Endothelial cell of umbilical vein (primary cell): Measurements from ENCODE around the gene MROH9. TPM values are rescaled to one million over a fixed set of nuclear protein-coding genes. Genes with fewer than 3 reads are reported as not detected.

ENCODE experiments used
- BruUV-seq: library from RNA; stranded (reverse); fragments of 400-500 nt; replicated peaks from 2 replicates; lab custom pipeline; 2021; lab: Mats Ljungman, UMichigan
- CTCF ChIA-PET: fragments of 300-600, 350-600 bp; sonication (Branson Sonifier 250); formaldehyde crosslinking; loops from one replicate; lab custom pipeline; 2021; ENCODE audit warnings: antibody characterized with exemption, inconsistent platforms; lab: Charles Lee
- POLR2A ChIA-PET: fragments of 300-600, 350-600 bp; sonication (Branson Sonifier 250); formaldehyde crosslinking; loops from one replicate; lab custom pipeline; 2021; ENCODE audit warnings: antibody characterized with exemption, inconsistent platforms; lab: Charles Lee
- DNase-seq: peaks from one replicate; pipeline ENCODE4 v3.0.0-alpha.2; 2011; ENCODE audit warnings: low read depth, low spot score
- FAIRE-seq: peaks from 2 replicates; lab custom pipeline; 2011; peaks lifted over from hg19 to GRCh38; lab: Jason Lieb, UNC
- H2AFZ ChIP-seq: 2 replicates; pipeline ENCODE4 v1.6.0; 2012; ENCODE audit warnings: low read depth, low read length, control low read depth, inconsistent platforms
- H3K27ac ChIP-seq: 2 replicates; pipeline ENCODE4 v1.5.1; 2011; ENCODE audit warnings: low read depth, mild to moderate bottlenecking, control low read depth, low read length, moderate library complexity; ENCODE audit not compliant: insufficient read depth
- H3K27me3 ChIP-seq, 2 experiments: 2 replicates each; pipeline versions ENCODE4 v1.6.0 to v1.6.1; 2011; ENCODE audit warnings: low read length in 2 of 2, mixed read lengths in 1 of 2; ENCODE audit not compliant: control insufficient read depth in 2 of 2, insufficient read depth in 2 of 2
- H3K36me3 ChIP-seq, 2 experiments: 2 replicates in 1 of 2; 3 replicates in 1 of 2; pipeline ENCODE4 v1.5.1; 2011; ENCODE audit warnings: low read length in 2 of 2, mild to moderate bottlenecking in 1 of 2, moderate library complexity in 1 of 2; ENCODE audit not compliant: control insufficient read depth in 2 of 2, insufficient read depth in 2 of 2; ENCODE audit errors: extremely low read depth in 1 of 2
- H3K4me1 ChIP-seq: 3 replicates; pipeline ENCODE4 v1.5.1; 2011; ENCODE audit warnings: mild to moderate bottlenecking, low read length; ENCODE audit not compliant: control insufficient read depth, insufficient read depth; ENCODE audit errors: extremely low read depth
- H3K4me2 ChIP-seq: 2 replicates; pipeline ENCODE4 v1.6.1; 2011; ENCODE audit warnings: low read length, control low read depth, mixed read lengths; ENCODE audit not compliant: insufficient read depth
- H3K4me3 ChIP-seq, 3 experiments: fragments of 200-600 bp in 1 of 3; sonication (generic), shearing (Covaris generic) in 1 of 3; replicated peaks in 1 of 3; 2 replicates each; pipeline ENCODE4 v1.5.1; 2011 to 2016; ENCODE audit warnings: control low read depth in 3 of 3, low read length in 3 of 3, mild to moderate bottlenecking in 2 of 3, inconsistent platforms in 1 of 3, low read depth in 1 of 3, moderate library complexity in 1 of 3; ENCODE audit not compliant: insufficient read depth in 1 of 3
- H3K79me2 ChIP-seq: 2 replicates; pipeline ENCODE4 v1.6.0; 2012; ENCODE audit warnings: low read length, inconsistent platforms; ENCODE audit not compliant: control insufficient read depth, insufficient read depth
- H3K9ac ChIP-seq: replicated peaks from 2 replicates; pipeline ENCODE3; 2011; ENCODE audit warnings: low read length, control low read depth; ENCODE audit not compliant: insufficient read depth; ENCODE audit errors: extremely low read depth
- H3K9me1 ChIP-seq: replicated peaks from 3 replicates; pipeline ENCODE4 v1.6.0; 2011; ENCODE audit warnings: mild to moderate bottlenecking, low read length; ENCODE audit not compliant: control insufficient read depth, insufficient read depth; ENCODE audit errors: extremely low read depth
- H3K9me3 ChIP-seq: replicated peaks from 2 replicates; pipeline ENCODE4 v1.5.1; 2012; ENCODE audit warnings: low read length, inconsistent platforms; ENCODE audit not compliant: control insufficient read depth, insufficient read depth
- H4K20me1 ChIP-seq: replicated peaks from 2 replicates; pipeline ENCODE3; 2011; ENCODE audit warnings: mild to moderate bottlenecking, low read length; ENCODE audit not compliant: control insufficient read depth, insufficient read depth; ENCODE audit errors: extremely low read depth
- EZH2 ChIP-seq: IDR thresholded peaks from 2 replicates; pipeline ENCODE4 v1.6.1; 2012; ENCODE audit warnings: borderline replicate concordance, low read depth, mild to moderate bottlenecking, moderate library complexity, low read length, inconsistent platforms; ENCODE audit not compliant: severe bottlenecking
- FOS ChIP-seq: IDR thresholded peaks from 2 replicates; pipeline ENCODE4 v1.6.1; 2011; ENCODE audit warnings: mild to moderate bottlenecking, low read length, moderate library complexity, borderline replicate concordance; ENCODE audit not compliant: insufficient read depth
- GATA2 ChIP-seq: IDR thresholded peaks from 2 replicates; pipeline ENCODE4 v1.7.0; 2011; ENCODE audit warnings: low read depth, mild to moderate bottlenecking, moderate library complexity, mixed read lengths, low read length; ENCODE audit not compliant: insufficient read length, insufficient read depth
- JUN ChIP-seq: IDR thresholded peaks from 2 replicates; pipeline ENCODE4 v1.6.1; 2011; ENCODE audit warnings: borderline replicate concordance, low read depth; ENCODE audit not compliant: insufficient read length, insufficient read depth
- MYC ChIP-seq: IDR thresholded peaks from one replicate; pipeline ENCODE4 v1.6.1; 2011; ENCODE audit warnings: mild to moderate bottlenecking, low read depth, low read length
- POLR2A ChIP-seq: IDR thresholded peaks from 2 replicates; pipeline ENCODE4 v1.6.1; 2012; ENCODE audit warnings: low read depth, mild to moderate bottlenecking, control low read depth, low read length
- POLR2AphosphoS5 ChIP-seq: IDR thresholded peaks from 2 replicates; pipeline ENCODE4 v1.6.1; 2012; ENCODE audit warnings: low read depth, mild to moderate bottlenecking, control low read depth, low read length, moderate library complexity; ENCODE audit not compliant: insufficient read depth
- dilution Hi-C: fragments of 300-500 bp; cut with MboI; formaldehyde crosslinking; loops from one replicate; pipeline ENCODE4 v1.15.0; 2019; ENCODE audit warnings: low sequenced_read_pairs; ENCODE audit not compliant: extremely low pct_ligation_motif_present
- intact Hi-C: fragments of 100-400 bp; cut with micrococcal nuclease; formaldehyde crosslinking; loops from one replicate; pipeline ENCODE4 v1.10.0; 2022
- polyA plus RNA-seq, 4 experiments: library from polyadenylated mRNA; depleted of rRNA in 3 of 4; stranded (reverse) in 3 of 4; unstranded in 1 of 4; fragments of >200 nt; gene quantifications; 2 replicates each; pipeline versions ENCODE4 v1.2.1 to v1.2.3, GENCODE V29; 2011 to 2012; ENCODE audit warnings: missing spikeins in 1 of 4
- total RNA-seq: library from RNA; stranded (reverse); gene quantifications from 2 replicates; pipeline ENCODE4 v1.2.3, GENCODE V29; 2021
- TF ChIP-seq, protein P1 (sequence below): IDR thresholded peaks from 2 replicates; pipeline ENCODE4 v1.6.1; 2011; ENCODE audit not compliant: insufficient read depth, insufficient read length
- TF ChIP-seq, protein P2 (sequence below), 2 donors: IDR thresholded peaks; 1 replicate in 1 of 2; 2 replicates in 1 of 2; pipeline ENCODE4 v1.5.1; 2011; ENCODE audit warnings: low read length in 2 of 2, mild to moderate bottlenecking in 2 of 2, moderate library complexity in 2 of 2, control low read depth in 1 of 2, inconsistent platforms in 1 of 2, low read depth in 1 of 2; ENCODE audit not compliant: insufficient read depth in 1 of 2; ENCODE audit errors: extremely low read depth in 1 of 2

MROH9 gene
- total and polyA plus RNA-seq, 2 donors (not counting 3 experiments of a cell fraction or from before 2014, with no cell fraction given), result not detected

DNA sequence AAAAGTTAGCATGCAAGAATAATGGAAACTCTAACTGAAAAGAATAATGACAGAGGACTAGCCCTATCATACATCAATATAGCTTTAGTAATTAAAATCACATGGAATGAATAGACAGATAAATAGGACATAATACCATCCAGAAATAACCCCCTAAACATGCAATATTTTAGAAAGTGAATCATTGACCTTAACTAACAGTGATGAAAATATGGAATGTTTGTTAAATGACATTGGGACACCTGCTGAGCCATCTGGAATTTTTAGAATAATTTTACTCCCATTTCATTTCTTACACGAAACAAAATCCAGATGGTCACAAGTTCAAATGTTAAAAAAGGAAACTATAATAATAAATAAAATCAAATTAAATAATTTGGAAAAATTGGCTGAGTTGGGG is 102.3 kb downstream of the MROH9 start:
- no peak for TF ChIP-seq GATA2
- TF ChIP-seq, protein P1, sequence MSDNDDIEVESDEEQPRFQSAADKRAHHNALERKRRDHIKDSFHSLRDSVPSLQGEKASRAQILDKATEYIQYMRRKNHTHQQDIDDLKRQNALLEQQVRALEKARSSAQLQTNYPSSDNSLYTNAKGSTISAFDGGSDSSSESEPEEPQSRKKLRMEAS, result no peak
- no peak for TF ChIP-seq MYC
- POLR2A ChIA-PET, result no interaction called here
- Histone ChIP-seq H3K4me1 (no peaks in the 10 kb centered on the region), H2AFZ (no peak overlapping the region), H3K36me3 (no peaks in the 10 kb centered on the region), H3K4me2 (no peak overlapping the region), H3K4me3 (no peak overlapping the region), H3K9me3 (no peaks in the 10 kb centered on the region), H3K9me1 (no peaks in the 10 kb centered on the region), H3K79me2 (no peaks in the 10 kb centered on the region), H3K27me3 (no peaks in the 10 kb centered on the region), H3K27ac (no peak overlapping the region), H4K20me1 (no peaks in the 10 kb centered on the region), H3K9ac (no peak overlapping the region)
- no peak for DNase-seq
- intact Hi-C loops, result no loop called here
- CTCF ChIA-PET, result no interaction called here
- FAIRE-seq, result no peak
- dilution Hi-C loops, result no loop called here
- no TSS peak for BruUV-seq

DNA sequence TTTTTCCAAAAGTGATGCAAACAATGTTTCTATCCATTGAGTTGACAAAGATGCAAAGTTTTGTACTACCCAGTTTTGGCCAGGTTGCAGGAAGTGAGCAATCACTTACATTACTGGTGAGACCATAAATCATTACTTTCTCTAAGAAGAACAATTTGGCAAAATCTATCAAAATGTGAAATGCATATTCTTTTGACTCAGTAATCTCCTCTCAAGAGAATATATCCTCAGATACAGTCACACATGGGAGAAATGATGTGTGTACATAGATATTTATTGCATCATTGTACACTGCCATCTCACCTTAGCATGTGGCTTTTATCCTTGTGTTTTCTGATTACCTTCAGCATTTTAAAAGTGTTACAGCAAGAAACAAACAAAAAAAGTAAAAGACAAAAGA is 103.0 kb downstream of the MROH9 start:
- ChIA-PET POLR2A (no interaction called here), CTCF (no interaction called here)
- no peaks in the 10 kb centered on the region for H3K27me3 ChIP-seq
- BruUV-seq, result no TSS peak
- TF ChIP-seq, protein P1, result no peak
- TF ChIP-seq FOS, result no peak
- TF ChIP-seq POLR2AphosphoS5, result no peak
- no peak for TF ChIP-seq JUN
- no peak for TF ChIP-seq EZH2
- no peak for TF ChIP-seq GATA2
- TF ChIP-seq POLR2A, result no peak
- no peak for TF ChIP-seq MYC
- TF ChIP-seq, protein P2, sequence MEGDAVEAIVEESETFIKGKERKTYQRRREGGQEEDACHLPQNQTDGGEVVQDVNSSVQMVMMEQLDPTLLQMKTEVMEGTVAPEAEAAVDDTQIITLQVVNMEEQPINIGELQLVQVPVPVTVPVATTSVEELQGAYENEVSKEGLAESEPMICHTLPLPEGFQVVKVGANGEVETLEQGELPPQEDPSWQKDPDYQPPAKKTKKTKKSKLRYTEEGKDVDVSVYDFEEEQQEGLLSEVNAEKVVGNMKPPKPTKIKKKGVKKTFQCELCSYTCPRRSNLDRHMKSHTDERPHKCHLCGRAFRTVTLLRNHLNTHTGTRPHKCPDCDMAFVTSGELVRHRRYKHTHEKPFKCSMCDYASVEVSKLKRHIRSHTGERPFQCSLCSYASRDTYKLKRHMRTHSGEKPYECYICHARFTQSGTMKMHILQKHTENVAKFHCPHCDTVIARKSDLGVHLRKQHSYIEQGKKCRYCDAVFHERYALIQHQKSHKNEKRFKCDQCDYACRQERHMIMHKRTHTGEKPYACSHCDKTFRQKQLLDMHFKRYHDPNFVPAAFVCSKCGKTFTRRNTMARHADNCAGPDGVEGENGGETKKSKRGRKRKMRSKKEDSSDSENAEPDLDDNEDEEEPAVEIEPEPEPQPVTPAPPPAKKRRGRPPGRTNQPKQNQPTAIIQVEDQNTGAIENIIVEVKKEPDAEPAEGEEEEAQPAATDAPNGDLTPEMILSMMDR (IDR thresholded peaks at IDR 0.05; ENCODE audit: extremely low read depth in 1 of 2, insufficient read depth in 1 of 2, low read depth in 1 of 2, low read length in 2 of 2), result no peak
- intact Hi-C loops (no loop called here), dilution Hi-C loops (no loop called here)
- no peaks in the 10 kb centered on the region for H3K36me3 ChIP-seq
- no peaks in the 10 kb centered on the region for H3K9me3 ChIP-seq
- no peaks in the 10 kb centered on the region for H3K79me2 ChIP-seq
- H3K27ac ChIP-seq, result no peak overlapping the region
- H3K9me1 ChIP-seq, result no peaks in the 10 kb centered on the region
- DNase-seq, result no peak
- H4K20me1 ChIP-seq, result no peaks in the 10 kb centered on the region
- H2AFZ ChIP-seq, result no peak overlapping the region
- no peak overlapping the region for H3K9ac ChIP-seq
- FAIRE-seq, result no peak
- no peak overlapping the region for H3K4me3 ChIP-seq
- no peak overlapping the region for H3K4me2 ChIP-seq
- H3K4me1 ChIP-seq, result no peaks in the 10 kb centered on the region
